Adrenal gland (tissue), 5 donors: ENCODE data around the gene CAND2.

ENCODE experiments used
- CTCF ChIP-seq, 6 experiments: fragments of 450-650 bp in 4 of 6; fragments of 200-600 bp in 2 of 6; sonication (generic) in 1 of 6; IDR thresholded peaks; 1 replicate in 5 of 6; 2 replicates in 1 of 6; pipeline versions ENCODE4 v1.5.1 to v1.8.0; 2016 to 2021; ENCODE audit warnings: antibody characterized with exemption in 6 of 6, mild to moderate bottlenecking in 2 of 6, moderate library complexity in 1 of 6
- POLR2A ChIP-seq, 2 donors: fragments of 450-650 bp; IDR thresholded peaks; one replicate each; pipeline ENCODE4 v1.6.1; 2017; ENCODE audit warnings: antibody characterized with exemption in 2 of 2, mild to moderate bottlenecking in 2 of 2, moderate library complexity in 1 of 2
- donor health status: DM: no; HTN: no; CAD: no.

DNA sequence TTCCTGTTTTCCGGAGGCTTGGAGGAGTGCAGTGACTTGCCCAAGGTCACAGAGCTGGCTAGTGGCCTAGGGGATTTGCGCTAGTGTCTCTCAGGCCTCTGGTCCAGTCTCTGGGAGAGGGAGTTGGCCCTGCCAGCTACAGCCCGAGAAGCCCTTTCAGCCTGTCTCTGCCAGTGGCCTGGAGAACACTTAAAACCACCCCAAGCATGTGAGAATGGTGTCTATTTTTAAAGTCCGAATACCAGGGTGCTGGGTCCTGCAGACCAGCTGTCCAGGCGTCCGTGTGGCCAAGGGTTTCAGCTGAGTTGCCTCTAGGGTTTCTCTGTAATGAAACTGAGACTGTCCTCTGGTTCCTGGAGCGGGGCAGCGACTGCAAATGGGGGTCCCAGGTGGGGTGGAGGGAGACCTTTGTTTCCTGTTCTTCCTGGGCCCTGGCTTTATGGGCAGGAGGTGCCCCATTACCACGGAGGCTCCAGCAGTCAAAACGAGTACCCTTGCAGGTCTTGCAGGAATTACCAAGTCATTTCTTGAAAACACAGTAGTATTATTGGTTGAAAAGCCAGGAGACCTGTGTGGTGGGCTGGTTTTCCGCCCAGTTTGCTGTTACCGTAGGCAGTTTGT is 2.2 kb downstream of the CAND2 start:
- TF ChIP-seq CTCF (IDR thresholded peaks at IDR 0.05) (no peak), POLR2A (IDR thresholded peaks at IDR 0.05) (no peak)
